K562 (cell line): Measurements from ENCODE around the gene LUM. TPM values are rescaled to one million over a fixed set of nuclear protein-coding genes. Genes with fewer than 3 reads are reported as not detected.

Experiments
- ATAC-seq: fragments of 200-7000 bp; cut with Tn5 transposase; 3 replicates; pipeline ENCODE4 v1.9.1; 2020; ENCODE audit warnings: moderate library complexity
- BruUV-seq: library from RNA; stranded (reverse); fragments of 400-500 nt; replicated peaks from 2 replicates; lab custom pipeline; 2021; lab: Mats Ljungman, UMichigan
- CTCF ChIA-PET: fragments of 300-600 bp; formaldehyde crosslinking; extraction: SDS; loops from one replicate; lab custom pipeline; 2021; ENCODE audit warnings: low intra/inter-chr PET ratio; lab: Yijun Ruan, JAX
- POLR2A ChIA-PET: fragments of 300-600, 350-650 bp; sonication (Branson Sonifier 250); formaldehyde crosslinking; extraction: SDS; loops from one replicate; lab custom pipeline; 2021; ENCODE audit warnings: antibody characterized with exemption, inconsistent platforms; lab: Yijun Ruan, JAX
- DNase-seq, 4 experiments: peaks; one replicate each; pipeline versions ENCODE4 v3.0.0 to v3.0.0-alpha.2; 2011 to 2018; ENCODE audit warnings: low spot score in 3 of 4, mixed read lengths in 3 of 4; ENCODE audit errors: extremely low read depth in 1 of 4
- FAIRE-seq: peaks from 2 replicates; lab custom pipeline; 2011; peaks lifted over from hg19 to GRCh38; lab: Jason Lieb, UNC
- H2AFZ ChIP-seq: 2 replicates; pipeline ENCODE4 v1.6.0; 2011; ENCODE audit warnings: low read depth, low read length, control low read depth, inconsistent platforms
- H3K27ac ChIP-seq: fragments of 200-600 bp; 3 replicates; pipeline ENCODE4 v1.8.0; 2011; ENCODE audit warnings: low read depth, mild to moderate bottlenecking, control low read depth, inconsistent platforms, low read length, moderate library complexity, mixed read lengths; ENCODE audit errors: extremely low read depth
- H3K27me3 ChIP-seq, 2 experiments: fragments of 300-600 bp in 1 of 2; 2 replicates in 1 of 2; 3 replicates in 1 of 2; pipeline versions ENCODE4 v1.6.0 to v1.8.0; 2011; ENCODE audit warnings: inconsistent platforms in 2 of 2, low read length in 2 of 2, mild to moderate bottlenecking in 1 of 2, mixed read lengths in 1 of 2, moderate library complexity in 1 of 2; ENCODE audit not compliant: control insufficient read depth in 2 of 2, insufficient read depth in 2 of 2
- H3K36me3 ChIP-seq: fragments of 300-600 bp; 3 replicates; pipeline ENCODE4 v1.8.0; 2011; ENCODE audit warnings: mild to moderate bottlenecking, low read length, inconsistent platforms; ENCODE audit not compliant: control insufficient read depth, insufficient read depth
- H3K4me1 ChIP-seq, 2 experiments: fragments of 200-600 bp in 1 of 2; replicated peaks in 1 of 2; 2 replicates in 1 of 2; 3 replicates in 1 of 2; pipeline versions ENCODE4 v1.5.1 to v1.8.0; 2011; ENCODE audit warnings: inconsistent platforms in 2 of 2, low read length in 2 of 2, mild to moderate bottlenecking in 1 of 2, mixed read lengths in 1 of 2, moderate library complexity in 1 of 2; ENCODE audit not compliant: control insufficient read depth in 2 of 2, insufficient read depth in 2 of 2
- H3K4me2 ChIP-seq: 2 replicates; pipeline ENCODE4 v1.6.1; 2011; ENCODE audit warnings: low read length, control low read depth, inconsistent platforms, mixed read lengths; ENCODE audit not compliant: insufficient read depth
- H3K4me3 ChIP-seq: fragments of 200-600 bp; sonication (generic), shearing (Covaris generic); 2 replicates; pipeline ENCODE4 v1.5.1; 2016; ENCODE audit warnings: control low read depth, inconsistent platforms
- H3K79me2 ChIP-seq: fragments of 200-600 bp; 3 replicates; pipeline ENCODE4 v1.8.0; 2011; ENCODE audit warnings: low read length, inconsistent platforms; ENCODE audit not compliant: control insufficient read depth, insufficient read depth
- H3K9ac ChIP-seq, 2 experiments: 2 replicates each; pipeline versions ENCODE4 v1.6.0 to v1.6.1; 2011; ENCODE audit warnings: low read depth in 2 of 2, low read length in 2 of 2, control low read depth in 1 of 2, inconsistent platforms in 1 of 2, mild to moderate bottlenecking in 1 of 2, mixed read lengths in 1 of 2; ENCODE audit not compliant: insufficient read depth in 1 of 2
- H3K9me1 ChIP-seq: one replicate; pipeline ENCODE4 v1.6.0; 2011; ENCODE audit warnings: inconsistent platforms, mild to moderate bottlenecking, low read length, moderate library complexity; ENCODE audit not compliant: control insufficient read depth, insufficient read depth
- H3K9me3 ChIP-seq: replicated peaks from 2 replicates; pipeline ENCODE4 v1.5.1; 2011; ENCODE audit warnings: low read depth, low read length, inconsistent platforms; ENCODE audit not compliant: control insufficient read depth, insufficient read depth
- H4K20me1 ChIP-seq: replicated peaks from 2 replicates; pipeline ENCODE4 v1.6.1; 2011; ENCODE audit warnings: low read length, inconsistent platforms, mixed read lengths; ENCODE audit not compliant: control insufficient read depth, insufficient read depth
- HDAC1 ChIP-seq, 2 experiments: fragments of 450-650 bp; IDR thresholded peaks; 2 replicates each; pipeline ENCODE4 v1.6.1; 2016 to 2017; ENCODE audit warnings: inconsistent platforms in 1 of 2, mild to moderate bottlenecking in 1 of 2, moderate library complexity in 1 of 2
- KLF1 ChIP-seq: fragments of 450-650 bp; IDR thresholded peaks from 2 replicates; pipeline ENCODE4 v1.6.1; 2016; ENCODE audit warnings: missing genetic modification characterization, missing compliant biosample characterization
- SAP30 ChIP-seq: fragments of 200-600 bp; sonication (generic); IDR thresholded peaks from 2 replicates; pipeline ENCODE4 v1.6.1; 2012; ENCODE audit warnings: borderline replicate concordance, low read depth, mild to moderate bottlenecking, moderate library complexity, low read length, control low read depth, inconsistent platforms; ENCODE audit not compliant: insufficient read depth, poor library complexity, severe bottlenecking
- ZC3H11A ChIP-seq: IDR thresholded peaks from 2 replicates; pipeline ENCODE4 v1.6.1; 2012; ENCODE audit warnings: low read depth, low read length, improper control_type of control experiment
- ZNF134 ChIP-seq: fragments of 250-450 bp; sonication (Bioruptor Pico); conservative IDR thresholded peaks from 2 replicates; pipeline ENCODE4 v1.4.0; 2020
- ZNF609 ChIP-seq: sonication (generic); formaldehyde crosslinking; IDR thresholded peaks from 2 replicates; pipeline ENCODE4 v1.8.1; 2023; ENCODE audit warnings: missing genetic modification reagents, mild to moderate bottlenecking, borderline replicate concordance
- ZSCAN32 ChIP-seq: fragments of 450-650 bp; formaldehyde crosslinking; IDR thresholded peaks from 2 replicates; pipeline ENCODE4 v1.4.0; 2020; ENCODE audit warnings: mild to moderate bottlenecking, moderate library complexity
- in situ Hi-C: fragments of 300-500 bp; cut with MboI; formaldehyde crosslinking; loops from 4 replicates; pipeline ENCODE4 v1.15.0; 2018; ENCODE audit warnings: inconsistent platforms, mixed read lengths
- intact Hi-C: fragments of 100-400 bp; cut with micrococcal nuclease; formaldehyde crosslinking; loops from 2 replicates; pipeline ENCODE4 v1.14.2; 2022
- polyA plus RNA-seq, 8 experiments: library from polyadenylated mRNA; depleted of rRNA in 4 of 8; stranded (reverse) in 5 of 8; unstranded in 3 of 8; fragments of >200 nt; fragmentation: Nextera tagmentation in 2 of 8; fragmentation: Illumina TruSeq in 1 of 8; extraction: Ambion mirVana in 2 of 8; extraction: Trizol in 1 of 8; gene quantifications; 2 replicates each; pipeline versions ENCODE4 v1.2.1 to v1.2.3, GENCODE V29; 2011 to 2014; ENCODE audit warnings: inconsistent platforms in 1 of 8, missing spikeins in 1 of 8
- total RNA-seq, 7 experiments: library from RNA; depleted of rRNA in 6 of 7; stranded (reverse); fragments of >200 nt in 6 of 7; fragmentation: Illumina TruSeq in 2 of 7; extraction: Trizol in 2 of 7; gene quantifications; 2 replicates each; pipeline versions ENCODE4 v1.2.1 to v1.2.3, GENCODE V29; 2011 to 2021; ENCODE audit warnings: low replicate concordance in 1 of 7

The LUM gene
- total and polyA plus RNA-seq, 9 of the 15 experiments (the other 6 are each of a cell fraction or from before 2014, with no cell fraction given): 0.40 TPM; not detected in 8

GRCh38 chr12:91070936-91071335 lies 40.4 kb downstream of the LUM start:
- no peaks in the 10 kb centered on the region for H3K79me2 ChIP-seq
- no peaks in the 10 kb centered on the region for H3K9me3 ChIP-seq
- no peak overlapping the region for H3K4me2 ChIP-seq
- H3K27ac ChIP-seq: no peak overlapping the region
- CTCF ChIA-PET: no interaction called here
- no peak for DNase-seq
- no TSS peak for BruUV-seq
- H3K9me1 ChIP-seq: no peaks in the 10 kb centered on the region
- H3K4me1 ChIP-seq: no peaks in the 10 kb centered on the region
- no peak overlapping the region for H3K4me3 ChIP-seq
- intact Hi-C loops: no loop called here
- no peak overlapping the region for H2AFZ ChIP-seq
- H4K20me1 ChIP-seq: no peaks in the 10 kb centered on the region
- no peak for FAIRE-seq
- no peaks in the 10 kb centered on the region for H3K36me3 ChIP-seq
- POLR2A ChIA-PET: no interaction called here
- no peak for ATAC-seq
- H3K9ac ChIP-seq: no peak overlapping the region
- H3K27me3 ChIP-seq: no peaks in the 10 kb centered on the region
- TF ChIP-seq KLF1 (tag) (no peak), ZSCAN32 (no peak), SAP30 (no peak), ZC3H11A (no peak), HDAC1 (IDR thresholded peaks at IDR 0.05) (no peak), ZNF609 (CRISPR knock-in tag) (no peak), ZNF134 (CRISPR knock-in tag) (no peak)
- in situ Hi-C loops: no loop called here
